ENCODE measurements around the gene MED13L. TPM values are rescaled to one million over a fixed set of nuclear protein-coding genes. Genes with fewer than 3 reads are reported as not detected.

The MED13L gene
- total and polyA plus RNA-seq, 12 donors = 9.4 to 76.5 (median 64.2) TPM

- no peak for TF ChIP-seq CTCF (IDR thresholded peaks at IDR 0.05)
- Histone ChIP-seq H3K27ac (no peak overlapping the region), H3K36me3 (no peaks in the 10 kb centered on the region), H3K4me3 (no peak overlapping the region), H3K4me1 (peaks cover 0 to 79% (median 57%) of the 10 kb centered on the region in 9 donors), H3K27me3 (no peaks in the 10 kb centered on the region), H3K9me3 (no peaks in the 10 kb centered on the region)
- intact Hi-C loops (cut with DNase I) = no loop called here
- ATAC-seq = peak in 1 of 8 donors; percentile 39
- 95 to 98% methylated on average over 5 of the region's 5 CpGs for WGBS, 2 donors
- no peak for DNase-seq
Measured at GRCh38 chr12:116216022-116216756, 61.3 kb downstream of the MED13L start.

- no peak for TF ChIP-seq CTCF (IDR thresholded peaks at IDR 0.05)
- Histone ChIP-seq H3K27ac (no peak overlapping the region), H3K4me3 (no peak overlapping the region), H3K4me1 (peaks cover 0 to 90% (median 66%) of the 10 kb centered on the region in 9 donors), H3K9me3 (no peaks in the 10 kb centered on the region), H3K36me3 (no peaks in the 10 kb centered on the region), H3K27me3 (no peaks in the 10 kb centered on the region)
- ATAC-seq = no peak
- 90 to 92% methylated on average over 1 of the region's 1 CpG for WGBS, 2 donors
- DNase-seq = no peak
- intact Hi-C loops (cut with DNase I) = no loop called here
Measured at GRCh38 chr12:116215023-116215422, 62.5 kb downstream of the MED13L start.

GRCh38 chr12:116213885-116214527 lies 63.5 kb downstream of the MED13L start:
- WGBS, 2 donors = 90% methylated on average over 4 of the region's 4 CpGs
- peaks cover 0 to 90% (median 73%) of the 10 kb centered on the region in 9 donors for H3K4me1 ChIP-seq
- H3K4me3 ChIP-seq = no peak overlapping the region
- no peaks in the 10 kb centered on the region for H3K36me3 ChIP-seq
- no peak for TF ChIP-seq CTCF (IDR thresholded peaks at IDR 0.05)
- DNase-seq (no peak), ATAC-seq (no peak)
- intact Hi-C loops (cut with DNase I) = no loop called here
- H3K9me3 ChIP-seq = no peaks in the 10 kb centered on the region
- no peak overlapping the region for H3K27ac ChIP-seq
- no peaks in the 10 kb centered on the region for H3K27me3 ChIP-seq

GRCh38 chr12:116213014-116213413 lies 64.5 kb downstream of the MED13L start:
- Histone ChIP-seq H3K4me1 (peaks cover 0 to 90% (median 71%) of the 10 kb centered on the region in 9 donors), H3K4me3 (no peak overlapping the region), H3K27ac (no peak overlapping the region), H3K27me3 (no peaks in the 10 kb centered on the region), H3K36me3 (no peaks in the 10 kb centered on the region), H3K9me3 (no peaks in the 10 kb centered on the region)
- 79 to 84% methylated on average over 4 of the region's 4 CpGs for WGBS, 2 donors
- ATAC-seq = no peak
- TF ChIP-seq CTCF (IDR thresholded peaks at IDR 0.05) = no peak
- intact Hi-C loops (cut with DNase I) = no loop called here
- no peak for DNase-seq

All from heart right ventricle (tissue), 16 donors.